ENCODE data around the gene OVOL2.

Gene OVOL2

GRCh38 chr20:18007534-18008292, 50.0 kb downstream of the OVOL2 start:
- TF ChIP-seq POLR2AphosphoS5 (IDR thresholded peaks at IDR 0.05; ENCODE audit: low read depth, low read length) (no peak), SIN3A (IDR thresholded peaks at IDR 0.05; ENCODE audit: borderline replicate concordance, insufficient read depth, low read length) (no peak), TAF1 (IDR thresholded peaks at IDR 0.05; ENCODE audit: borderline replicate concordance, insufficient read depth, low read length) (no peak), FOXP2 (optimal IDR thresholded peaks at IDR 0.05; ENCODE audit: borderline replicate concordance, extremely low read depth, extremely low read length, insufficient read depth) (no peak), REST (IDR thresholded peaks at IDR 0.05; ENCODE audit: insufficient read depth in 1 of 2, low read depth in 2 of 2, low read length in 2 of 2) (no peak)

- no peak for TF ChIP-seq FOXP2 (optimal IDR thresholded peaks at IDR 0.05; ENCODE audit: borderline replicate concordance, extremely low read depth, extremely low read length, insufficient read depth)
- no peak for TF ChIP-seq SIN3A (IDR thresholded peaks at IDR 0.05; ENCODE audit: borderline replicate concordance, insufficient read depth, low read length)
- TF ChIP-seq TAF1 (IDR thresholded peaks at IDR 0.05; ENCODE audit: borderline replicate concordance, insufficient read depth, low read length), result no peak
- TF ChIP-seq POLR2AphosphoS5 (IDR thresholded peaks at IDR 0.05; ENCODE audit: low read depth, low read length), result no peak
- no peak for TF ChIP-seq REST (IDR thresholded peaks at IDR 0.05; ENCODE audit: insufficient read depth in 1 of 2, low read depth in 2 of 2, low read length in 2 of 2)
Measured at GRCh38 chr20:18006684-18007083, 51.0 kb downstream of the OVOL2 start.

GRCh38 chr20:18005990-18006364, 51.7 kb downstream of the OVOL2 start:
- no peak for TF ChIP-seq SIN3A (IDR thresholded peaks at IDR 0.05; ENCODE audit: borderline replicate concordance, insufficient read depth, low read length)
- no peak for TF ChIP-seq FOXP2 (optimal IDR thresholded peaks at IDR 0.05; ENCODE audit: borderline replicate concordance, extremely low read depth, extremely low read length, insufficient read depth)
- no peak for TF ChIP-seq POLR2AphosphoS5 (IDR thresholded peaks at IDR 0.05; ENCODE audit: low read depth, low read length)
- no peak for TF ChIP-seq REST (IDR thresholded peaks at IDR 0.05; ENCODE audit: insufficient read depth in 1 of 2, low read depth in 2 of 2, low read length in 2 of 2)
- no peak for TF ChIP-seq TAF1 (IDR thresholded peaks at IDR 0.05; ENCODE audit: borderline replicate concordance, insufficient read depth, low read length)

- TF ChIP-seq REST (IDR thresholded peaks at IDR 0.05; ENCODE audit: insufficient read depth in 1 of 2, low read depth in 2 of 2, low read length in 2 of 2) (no peak), FOXP2 (optimal IDR thresholded peaks at IDR 0.05; ENCODE audit: borderline replicate concordance, extremely low read depth, extremely low read length, insufficient read depth) (no peak), POLR2AphosphoS5 (IDR thresholded peaks at IDR 0.05; ENCODE audit: low read depth, low read length) (no peak), TAF1 (IDR thresholded peaks at IDR 0.05; ENCODE audit: borderline replicate concordance, insufficient read depth, low read length) (no peak), SIN3A (IDR thresholded peaks at IDR 0.05; ENCODE audit: borderline replicate concordance, insufficient read depth, low read length) (no peak)
Measured at GRCh38 chr20:18005170-18005989, 52.3 kb downstream of the OVOL2 start.
